Measurements from ENCODE around the gene AGPAT2. TPM values are rescaled to one million over a fixed set of nuclear protein-coding genes. Genes with fewer than 3 reads are reported as not detected.
A peak's percentile ranks its signal among the peaks of the same experiment; 100 is the strongest.

AGPAT2 gene
- total and polyA plus RNA-seq, 2 experiments from 2014 or later = 31.8 to 44.7 TPM

DNA sequence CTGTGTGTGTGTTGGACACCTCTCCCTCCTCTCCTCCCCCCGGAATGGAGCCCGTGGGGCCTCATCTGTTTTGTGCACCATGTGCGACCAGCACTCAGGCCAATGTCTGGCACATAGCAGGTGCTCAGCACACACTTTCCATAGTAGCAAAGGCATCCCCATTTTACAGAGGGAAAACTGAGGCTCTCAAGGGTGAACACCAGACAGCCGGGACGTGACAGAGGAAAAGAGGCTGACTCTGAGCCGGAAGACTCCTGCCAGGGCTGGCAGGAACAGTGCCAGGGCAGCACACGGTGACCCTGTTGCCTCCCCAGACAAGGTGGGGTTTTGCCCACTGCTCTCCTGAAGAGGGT lies 1.8 kb upstream of the AGPAT2 start (continued):
- TF ChIP-seq, protein P1, sequence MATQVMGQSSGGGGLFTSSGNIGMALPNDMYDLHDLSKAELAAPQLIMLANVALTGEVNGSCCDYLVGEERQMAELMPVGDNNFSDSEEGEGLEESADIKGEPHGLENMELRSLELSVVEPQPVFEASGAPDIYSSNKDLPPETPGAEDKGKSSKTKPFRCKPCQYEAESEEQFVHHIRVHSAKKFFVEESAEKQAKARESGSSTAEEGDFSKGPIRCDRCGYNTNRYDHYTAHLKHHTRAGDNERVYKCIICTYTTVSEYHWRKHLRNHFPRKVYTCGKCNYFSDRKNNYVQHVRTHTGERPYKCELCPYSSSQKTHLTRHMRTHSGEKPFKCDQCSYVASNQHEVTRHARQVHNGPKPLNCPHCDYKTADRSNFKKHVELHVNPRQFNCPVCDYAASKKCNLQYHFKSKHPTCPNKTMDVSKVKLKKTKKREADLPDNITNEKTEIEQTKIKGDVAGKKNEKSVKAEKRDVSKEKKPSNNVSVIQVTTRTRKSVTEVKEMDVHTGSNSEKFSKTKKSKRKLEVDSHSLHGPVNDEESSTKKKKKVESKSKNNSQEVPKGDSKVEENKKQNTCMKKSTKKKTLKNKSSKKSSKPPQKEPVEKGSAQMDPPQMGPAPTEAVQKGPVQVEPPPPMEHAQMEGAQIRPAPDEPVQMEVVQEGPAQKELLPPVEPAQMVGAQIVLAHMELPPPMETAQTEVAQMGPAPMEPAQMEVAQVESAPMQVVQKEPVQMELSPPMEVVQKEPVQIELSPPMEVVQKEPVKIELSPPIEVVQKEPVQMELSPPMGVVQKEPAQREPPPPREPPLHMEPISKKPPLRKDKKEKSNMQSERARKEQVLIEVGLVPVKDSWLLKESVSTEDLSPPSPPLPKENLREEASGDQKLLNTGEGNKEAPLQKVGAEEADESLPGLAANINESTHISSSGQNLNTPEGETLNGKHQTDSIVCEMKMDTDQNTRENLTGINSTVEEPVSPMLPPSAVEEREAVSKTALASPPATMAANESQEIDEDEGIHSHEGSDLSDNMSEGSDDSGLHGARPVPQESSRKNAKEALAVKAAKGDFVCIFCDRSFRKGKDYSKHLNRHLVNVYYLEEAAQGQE (IDR thresholded peaks at IDR 0.05; ENCODE audit: unreplicated experiment) = no peak
- TF ChIP-seq ZNF114 (CRISPR knock-in tag; IDR thresholded peaks at IDR 0.05) (no peak), ETS1 (IDR thresholded peaks at IDR 0.05) (no peak), NANOG (IDR thresholded peaks at IDR 0.05; ENCODE audit: borderline replicate concordance) (no peak), POLR2AphosphoS5 (IDR thresholded peaks at IDR 0.05; ENCODE audit: low read depth) (no peak)

GRCh38 chr9:136688274-136689107 lies 1.2 kb upstream of the AGPAT2 start:
- Histone ChIP-seq H3K79me2 (replicated peaks; ENCODE audit: insufficient read depth) (peaks cover 10% of the 10 kb centered on the region; the same call in 1 of the 2 replicates), H4K20me1 (replicated peaks; ENCODE audit: insufficient read depth) (no peaks in the 10 kb centered on the region), H2AFZ (peak overlapping the region; percentile 92; the same call in 1 of the 2 replicates), H3K27me3 (ENCODE audit: insufficient read depth) (no peaks in the 10 kb centered on the region), H3K4me3 (peak overlapping the region; percentile 75), H3K27ac (ENCODE audit: low read depth) (no peak overlapping the region), H3F3A (replicated peaks; ENCODE audit: low read depth) (0 out of 2 replicates have a peak, but pooled peaks cover 3% of the 10 kb centered on the region), H3K9me2 (ENCODE audit: insufficient read depth) (no peaks in the 10 kb centered on the region), H3K36me3 (ENCODE audit: insufficient read depth) (no peaks in the 10 kb centered on the region), H3K4me1 (ENCODE audit: insufficient read depth) (no peaks in the 10 kb centered on the region; the same call in 1 of the 2 replicates), H3K4me2 (peak overlapping the region; percentile 87)
- Mint-ChIP-seq H3K27ac (no peak overlapping the region), H3K4me3 (peak overlapping the region; percentile 61), H3K9me3 (no peaks in the 10 kb centered on the region), H3K36me3 (ENCODE audit: low read depth) (no peaks in the 10 kb centered on the region), H3K4me1 (peaks cover 10% of the 10 kb centered on the region; the same call in 2 of the 3 replicates), H3K27me3 (ENCODE audit: insufficient read depth, low read depth, poor library complexity) (peaks cover 20% of the 10 kb centered on the region)
- no peak for DNase-seq (ENCODE audit: low spot score)
- peak; percentile 1; the same call in 2 of the 3 replicates for ATAC-seq
- no peak for TF ChIP-seq ETS1 (IDR thresholded peaks at IDR 0.05)
- TF ChIP-seq, protein P2, sequence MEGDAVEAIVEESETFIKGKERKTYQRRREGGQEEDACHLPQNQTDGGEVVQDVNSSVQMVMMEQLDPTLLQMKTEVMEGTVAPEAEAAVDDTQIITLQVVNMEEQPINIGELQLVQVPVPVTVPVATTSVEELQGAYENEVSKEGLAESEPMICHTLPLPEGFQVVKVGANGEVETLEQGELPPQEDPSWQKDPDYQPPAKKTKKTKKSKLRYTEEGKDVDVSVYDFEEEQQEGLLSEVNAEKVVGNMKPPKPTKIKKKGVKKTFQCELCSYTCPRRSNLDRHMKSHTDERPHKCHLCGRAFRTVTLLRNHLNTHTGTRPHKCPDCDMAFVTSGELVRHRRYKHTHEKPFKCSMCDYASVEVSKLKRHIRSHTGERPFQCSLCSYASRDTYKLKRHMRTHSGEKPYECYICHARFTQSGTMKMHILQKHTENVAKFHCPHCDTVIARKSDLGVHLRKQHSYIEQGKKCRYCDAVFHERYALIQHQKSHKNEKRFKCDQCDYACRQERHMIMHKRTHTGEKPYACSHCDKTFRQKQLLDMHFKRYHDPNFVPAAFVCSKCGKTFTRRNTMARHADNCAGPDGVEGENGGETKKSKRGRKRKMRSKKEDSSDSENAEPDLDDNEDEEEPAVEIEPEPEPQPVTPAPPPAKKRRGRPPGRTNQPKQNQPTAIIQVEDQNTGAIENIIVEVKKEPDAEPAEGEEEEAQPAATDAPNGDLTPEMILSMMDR (conservative IDR thresholded peaks at IDR 0.05; ENCODE audit: low read depth in 2 of 2) = no peak
- no peak for TF ChIP-seq ZNF114 (CRISPR knock-in tag; IDR thresholded peaks at IDR 0.05)
- no peak for TF ChIP-seq STAT1 (IDR thresholded peaks at IDR 0.05; ENCODE audit: unreplicated experiment)
- no peak for TF ChIP-seq NANOG (IDR thresholded peaks at IDR 0.05; ENCODE audit: borderline replicate concordance)
- no peak for TF ChIP-seq JUNB (IDR thresholded peaks at IDR 0.05; ENCODE audit: unreplicated experiment)
- TF ChIP-seq, protein P1 (IDR thresholded peaks at IDR 0.05; ENCODE audit: unreplicated experiment) = no peak
